HCT116 (cell line): ENCODE data around the gene TRPM3. TPM values are rescaled to one million over a fixed set of nuclear protein-coding genes. Genes with fewer than 3 reads are reported as not detected.

Experiments
- ATAC-seq: fragments of 200-7000 bp; cut with Tn5 transposase; 2 replicates; pipeline ENCODE4 v1.9.1; 2020; ENCODE audit warnings: mild to moderate bottlenecking, moderate library complexity
- BruUV-seq: library from RNA; stranded (reverse); fragments of 400-500 nt; replicated peaks from 2 replicates; lab custom pipeline; 2021; lab: Mats Ljungman, UMichigan
- CTCF ChIA-PET: fragments of 300-600 bp; sonication (Branson Sonifier 250); formaldehyde crosslinking; loops from one replicate; lab custom pipeline; 2021; ENCODE audit warnings: antibody characterized with exemption; lab: Charles Lee
- POLR2A ChIA-PET: fragments of 300-600, 350-600 bp; sonication (Branson Sonifier 250); formaldehyde crosslinking; loops from one replicate; lab custom pipeline; 2021; ENCODE audit warnings: antibody characterized with exemption; lab: Charles Lee
- RAD21 ChIA-PET, 2 experiments: fragments of 300-600 bp; sonication (Branson Sonifier 250); formaldehyde crosslinking; loops; one replicate each; lab custom pipeline; 2023; ENCODE audit warnings: low total read pairs in 2 of 2; ENCODE audit not compliant: uncharacterized antibody in 2 of 2, unreplicated experiment in 2 of 2, low non-redundant PET in 1 of 2; lab: Charles Lee
- DNase-seq: peaks from one replicate; pipeline ENCODE4 v3.0.0-alpha.2; 2010; ENCODE audit warnings: low read depth, low spot score
- H2AFZ ChIP-seq: fragments of 200-600 bp; shearing (Covaris generic), sonication (generic); 2 replicates; pipeline ENCODE4 v1.6.1; 2017; ENCODE audit warnings: low read depth, mixed run types, mixed read lengths, antibody characterized with exemption, low read length; ENCODE audit not compliant: poor library complexity, severe bottlenecking
- H3K27ac ChIP-seq: 2 replicates; pipeline ENCODE4 v1.5.1; 2012; ENCODE audit warnings: low read depth, low read length
- H3K27me3 ChIP-seq: fragments of 200-600 bp; sonication (generic); 2 replicates; pipeline ENCODE4 v1.6.1; 2016; ENCODE audit warnings: mixed run types, low read length, mixed read lengths; ENCODE audit not compliant: insufficient read depth
- H3K36me3 ChIP-seq, 2 experiments: fragments of 200-500 bp in 1 of 2; fragments of 200-600 bp in 1 of 2; sonication (Bioruptor generic) in 1 of 2; sonication (generic) in 1 of 2; 2 replicates each; pipeline versions ENCODE4 v1.5.1 to v1.6.1; 2014 to 2016; ENCODE audit warnings: low read length in 2 of 2, inconsistent platforms in 1 of 2, mixed read lengths in 1 of 2, mixed run types in 1 of 2; ENCODE audit not compliant: insufficient read depth in 2 of 2, control insufficient read depth in 1 of 2
- H3K4me1 ChIP-seq, 2 experiments: fragments of 200-600 bp in 1 of 2; sonication (generic) in 1 of 2; 2 replicates each; pipeline versions ENCODE4 v1.5.1 to v1.6.1; 2012 to 2017; ENCODE audit warnings: low read length in 2 of 2, inconsistent platforms in 1 of 2, mild to moderate bottlenecking in 1 of 2, mixed read lengths in 1 of 2, mixed run types in 1 of 2, moderate library complexity in 1 of 2; ENCODE audit not compliant: insufficient read depth in 2 of 2, control insufficient read depth in 1 of 2
- H3K4me2 ChIP-seq: fragments of 200-600 bp; sonication (generic); 2 replicates; pipeline ENCODE4 v1.6.1; 2017; ENCODE audit warnings: mixed run types, low read length, mixed read lengths
- H3K4me3 ChIP-seq, 2 experiments: fragments of 200-600 bp in 1 of 2; sonication (generic) in 1 of 2; replicated peaks in 1 of 2; 2 replicates each; pipeline ENCODE4 v1.5.1; 2011 to 2016; ENCODE audit warnings: low read length in 2 of 2, control low read depth in 1 of 2, low read depth in 1 of 2, mild to moderate bottlenecking in 1 of 2, mixed read lengths in 1 of 2, mixed run types in 1 of 2
- H3K79me2 ChIP-seq: fragments of 200-600 bp; sonication (generic); 2 replicates; pipeline ENCODE4 v1.6.1; 2017; ENCODE audit warnings: mild to moderate bottlenecking, mixed run types, low read length, moderate library complexity, mixed read lengths; ENCODE audit not compliant: insufficient read depth
- H3K9ac ChIP-seq: fragments of 200-600 bp; sonication (generic); 2 replicates; pipeline ENCODE4 v1.6.1; 2016; ENCODE audit warnings: low read length, mixed read lengths
- H3K9me2 ChIP-seq: fragments of 200-600 bp; sonication (generic), shearing (Covaris generic); 2 replicates; pipeline ENCODE4 v1.6.1; 2017; ENCODE audit warnings: mixed run types, mild to moderate bottlenecking, moderate library complexity; ENCODE audit not compliant: insufficient read depth
- H3K9me3 ChIP-seq, 2 experiments: fragments of 200-500 bp in 1 of 2; fragments of 200-600 bp in 1 of 2; sonication (Bioruptor generic) in 1 of 2; sonication (generic) in 1 of 2; 2 replicates each; pipeline ENCODE4 v1.6.1; 2014 to 2017; ENCODE audit warnings: low read length in 2 of 2, mixed read lengths in 2 of 2, inconsistent platforms in 1 of 2, low read depth in 1 of 2, mild to moderate bottlenecking in 1 of 2, mixed run types in 1 of 2, moderate library complexity in 1 of 2; ENCODE audit not compliant: control insufficient read depth in 1 of 2, insufficient read depth in 1 of 2
- H4K20me1 ChIP-seq: fragments of 200-600 bp; sonication (generic), shearing (Covaris generic); 2 replicates; pipeline ENCODE4 v1.6.1; 2017; ENCODE audit warnings: mixed run types, mild to moderate bottlenecking, moderate library complexity; ENCODE audit not compliant: insufficient read depth
- CEBPB ChIP-seq: IDR thresholded peaks from 2 replicates; pipeline ENCODE4 v1.6.1; 2012; ENCODE audit warnings: low read depth
- ELF1 ChIP-seq: IDR thresholded peaks from 2 replicates; pipeline ENCODE4 v1.6.1; 2012; ENCODE audit warnings: low read depth, borderline replicate concordance
- EZH2 ChIP-seq: fragments of 200-600 bp; sonication (generic); IDR thresholded peaks from 2 replicates; pipeline ENCODE4 v1.6.1; 2017; ENCODE audit warnings: antibody characterized with exemption, mixed run types
- EZH2phosphoT487 ChIP-seq: fragments of 200-600 bp; IDR thresholded peaks from 2 replicates; pipeline ENCODE4 v1.6.1; 2018; ENCODE audit warnings: antibody characterized with exemption, borderline replicate concordance
- JUND ChIP-seq: IDR thresholded peaks from 2 replicates; pipeline ENCODE4 v1.6.1; 2012
- MAX ChIP-seq: IDR thresholded peaks from 2 replicates; pipeline ENCODE4 v1.6.1; 2012
- POLR2A ChIP-seq: IDR thresholded peaks from 2 replicates; pipeline ENCODE4 v1.7.0; 2011; ENCODE audit warnings: borderline replicate concordance; ENCODE audit not compliant: insufficient read depth, insufficient read length; ENCODE audit errors: extremely low read depth
- RAD21 ChIP-seq: IDR thresholded peaks from 2 replicates; pipeline ENCODE4 v1.6.1; 2012; ENCODE audit warnings: low read depth, mild to moderate bottlenecking
- REST ChIP-seq: IDR thresholded peaks from 2 replicates; pipeline ENCODE4 v1.6.1; 2012; ENCODE audit warnings: low read depth
- SIN3A ChIP-seq: IDR thresholded peaks from 2 replicates; pipeline ENCODE4 v1.6.1; 2012; ENCODE audit warnings: low read depth
- SP1 ChIP-seq: IDR thresholded peaks from 2 replicates; pipeline ENCODE4 v1.6.1; 2012; ENCODE audit warnings: low read depth
- ZFX ChIP-seq: fragments of 450-650 bp; IDR thresholded peaks from 2 replicates; pipeline ENCODE4 v1.6.1; 2017
- ZNF274 ChIP-seq: fragments of 200-500 bp; sonication (Bioruptor generic); IDR thresholded peaks from 2 replicates; pipeline ENCODE4 v1.6.1; 2014; ENCODE audit warnings: mild to moderate bottlenecking, low read depth, low read length, inconsistent platforms
- intact Hi-C: fragments of 100-400 bp; cut with micrococcal nuclease; formaldehyde crosslinking; loops from 2 replicates; pipeline ENCODE4 v1.10.0; 2022
- total RNA-seq: library from RNA; stranded (reverse); gene quantifications from one replicate; pipeline ENCODE4 v1.2.1, GENCODE V29; 2021; ENCODE audit not compliant: unreplicated experiment
- TF ChIP-seq, protein P1 (sequence below): IDR thresholded peaks from 2 replicates; pipeline ENCODE4 v1.6.1; 2012
- TF ChIP-seq, protein P2 (sequence below): IDR thresholded peaks from 2 replicates; pipeline ENCODE4 v1.6.1; 2011; ENCODE audit warnings: mild to moderate bottlenecking, low read length, moderate library complexity; ENCODE audit not compliant: insufficient replicate concordance; ENCODE audit errors: extremely low read depth

TRPM3 gene
- total RNA-seq, 1 experiment from 2014 or later = not detected

GRCh38 chr9:70791936-70792335 lies 329.5 kb downstream of the TRPM3 start:
- Histone ChIP-seq H3K79me2 (no peaks in the 10 kb centered on the region), H4K20me1 (no peaks in the 10 kb centered on the region), H3K9ac (no peak overlapping the region), H3K4me1 (no peaks in the 10 kb centered on the region), H3K9me3 (no peaks in the 10 kb centered on the region), H3K27me3 (peaks cover 33% of the 10 kb centered on the region), H3K36me3 (no peaks in the 10 kb centered on the region), H3K4me3 (no peak overlapping the region), H3K9me2 (no peaks in the 10 kb centered on the region), H3K27ac (no peak overlapping the region), H2AFZ (no peak overlapping the region), H3K4me2 (no peak overlapping the region)
- POLR2A ChIA-PET = no interaction called here
- CTCF ChIA-PET = no interaction called here
- intact Hi-C loops = no loop called here
- no TSS peak for BruUV-seq
- RAD21 ChIA-PET = no interaction called here
- ATAC-seq = no peak
- no peak for DNase-seq
- TF ChIP-seq REST = no peak
- TF ChIP-seq SP1 = no peak
- TF ChIP-seq SIN3A = no peak
- TF ChIP-seq JUND = no peak
- TF ChIP-seq, protein P1, sequence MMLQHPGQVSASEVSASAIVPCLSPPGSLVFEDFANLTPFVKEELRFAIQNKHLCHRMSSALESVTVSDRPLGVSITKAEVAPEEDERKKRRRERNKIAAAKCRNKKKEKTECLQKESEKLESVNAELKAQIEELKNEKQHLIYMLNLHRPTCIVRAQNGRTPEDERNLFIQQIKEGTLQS = no peak
- TF ChIP-seq MAX = no peak
- TF ChIP-seq CEBPB = no peak
- no peak for TF ChIP-seq ZNF274
- TF ChIP-seq, protein P2, sequence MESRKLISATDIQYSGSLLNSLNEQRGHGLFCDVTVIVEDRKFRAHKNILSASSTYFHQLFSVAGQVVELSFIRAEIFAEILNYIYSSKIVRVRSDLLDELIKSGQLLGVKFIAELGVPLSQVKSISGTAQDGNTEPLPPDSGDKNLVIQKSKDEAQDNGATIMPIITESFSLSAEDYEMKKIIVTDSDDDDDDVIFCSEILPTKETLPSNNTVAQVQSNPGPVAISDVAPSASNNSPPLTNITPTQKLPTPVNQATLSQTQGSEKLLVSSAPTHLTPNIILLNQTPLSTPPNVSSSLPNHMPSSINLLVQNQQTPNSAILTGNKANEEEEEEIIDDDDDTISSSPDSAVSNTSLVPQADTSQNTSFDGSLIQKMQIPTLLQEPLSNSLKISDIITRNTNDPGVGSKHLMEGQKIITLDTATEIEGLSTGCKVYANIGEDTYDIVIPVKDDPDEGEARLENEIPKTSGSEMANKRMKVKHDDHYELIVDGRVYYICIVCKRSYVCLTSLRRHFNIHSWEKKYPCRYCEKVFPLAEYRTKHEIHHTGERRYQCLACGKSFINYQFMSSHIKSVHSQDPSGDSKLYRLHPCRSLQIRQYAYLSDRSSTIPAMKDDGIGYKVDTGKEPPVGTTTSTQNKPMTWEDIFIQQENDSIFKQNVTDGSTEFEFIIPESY = no peak
- no peak for TF ChIP-seq ELF1
- no peak for TF ChIP-seq EZH2
- no peak for TF ChIP-seq EZH2phosphoT487
- TF ChIP-seq ZFX = no peak
- no peak for TF ChIP-seq RAD21
- no peak for TF ChIP-seq POLR2A
